GM12874 (cell line): ENCODE results near the gene CELF4.

Experiments used
- TF ChIP-seq, protein P1 (sequence below): IDR thresholded peaks from 2 replicates; pipeline ENCODE4 v1.5.1; 2011; ENCODE audit warnings: low read depth, mild to moderate bottlenecking, control low read depth, low read length, moderate library complexity; ENCODE audit not compliant: insufficient read depth

The CELF4 gene

DNA sequence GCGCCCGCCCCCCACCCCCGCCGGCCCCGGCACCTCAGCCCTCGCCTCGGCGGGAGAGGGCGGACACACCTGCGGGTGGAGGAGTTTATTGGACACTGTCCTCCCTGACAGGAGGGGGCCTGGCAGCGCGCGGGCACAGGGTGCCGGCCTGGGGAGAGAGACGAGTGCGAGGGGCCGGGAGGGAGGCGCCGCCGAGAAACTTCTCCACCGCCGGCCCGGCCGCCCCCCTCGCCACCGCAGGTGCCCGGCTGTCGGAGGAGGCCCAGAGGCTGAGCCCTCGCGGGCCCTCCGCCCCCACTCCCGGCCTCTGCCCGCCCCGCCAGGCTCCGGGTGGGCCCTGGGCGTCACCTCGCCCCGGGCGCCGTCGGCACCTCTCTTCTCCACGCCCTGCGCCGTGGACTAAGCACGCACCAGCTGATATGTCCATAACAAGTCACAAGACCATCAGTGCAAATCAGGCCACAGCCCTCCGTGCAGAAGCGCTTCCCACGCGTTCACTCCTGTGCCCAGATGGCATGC is 311.3 kb downstream of the CELF4 start:
- TF ChIP-seq, protein P1, sequence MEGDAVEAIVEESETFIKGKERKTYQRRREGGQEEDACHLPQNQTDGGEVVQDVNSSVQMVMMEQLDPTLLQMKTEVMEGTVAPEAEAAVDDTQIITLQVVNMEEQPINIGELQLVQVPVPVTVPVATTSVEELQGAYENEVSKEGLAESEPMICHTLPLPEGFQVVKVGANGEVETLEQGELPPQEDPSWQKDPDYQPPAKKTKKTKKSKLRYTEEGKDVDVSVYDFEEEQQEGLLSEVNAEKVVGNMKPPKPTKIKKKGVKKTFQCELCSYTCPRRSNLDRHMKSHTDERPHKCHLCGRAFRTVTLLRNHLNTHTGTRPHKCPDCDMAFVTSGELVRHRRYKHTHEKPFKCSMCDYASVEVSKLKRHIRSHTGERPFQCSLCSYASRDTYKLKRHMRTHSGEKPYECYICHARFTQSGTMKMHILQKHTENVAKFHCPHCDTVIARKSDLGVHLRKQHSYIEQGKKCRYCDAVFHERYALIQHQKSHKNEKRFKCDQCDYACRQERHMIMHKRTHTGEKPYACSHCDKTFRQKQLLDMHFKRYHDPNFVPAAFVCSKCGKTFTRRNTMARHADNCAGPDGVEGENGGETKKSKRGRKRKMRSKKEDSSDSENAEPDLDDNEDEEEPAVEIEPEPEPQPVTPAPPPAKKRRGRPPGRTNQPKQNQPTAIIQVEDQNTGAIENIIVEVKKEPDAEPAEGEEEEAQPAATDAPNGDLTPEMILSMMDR = no peak

DNA sequence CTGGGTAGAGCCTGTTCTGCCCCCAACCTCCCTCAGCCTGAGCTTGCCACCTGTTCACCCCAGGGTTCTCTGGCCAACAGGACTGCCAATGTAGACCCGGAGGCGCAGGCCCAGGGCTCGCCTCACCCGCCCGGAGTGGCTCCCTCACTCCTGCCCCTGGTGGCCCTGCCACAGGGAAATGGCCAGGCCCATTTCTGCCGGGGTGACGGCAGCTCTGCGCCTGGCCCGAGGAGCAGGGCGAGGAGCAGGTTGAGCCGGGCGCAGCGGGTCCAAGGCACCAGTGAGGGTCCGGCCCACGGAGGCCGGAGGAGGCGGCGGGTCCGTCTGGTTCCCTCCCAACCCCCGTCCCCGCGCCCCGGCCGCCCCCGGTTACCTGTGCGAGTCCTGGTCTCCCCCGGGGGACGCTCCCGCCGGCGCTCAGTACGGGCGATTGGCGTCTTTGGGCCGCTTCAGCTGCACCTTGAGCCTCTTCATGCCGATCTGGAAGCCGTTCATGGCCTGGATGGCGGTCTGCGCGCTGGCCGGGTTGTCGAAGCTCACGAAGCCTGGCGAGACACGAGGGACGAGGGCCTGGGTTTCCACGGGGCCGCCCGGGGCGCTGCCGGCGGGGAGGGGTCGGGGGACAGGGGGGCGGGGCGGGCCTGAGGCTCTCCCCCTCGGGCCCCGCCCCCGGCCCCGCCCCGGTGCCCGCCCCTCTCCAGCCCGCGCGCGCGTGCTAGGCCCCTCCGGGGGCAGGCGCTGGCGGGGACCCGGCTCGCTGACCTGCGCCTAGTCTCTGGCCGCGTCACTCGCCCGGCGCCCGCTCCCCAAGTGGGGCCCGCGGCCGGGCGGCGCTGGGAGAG is 312.0 kb downstream of the CELF4 start:
- TF ChIP-seq, protein P1 = no peak

DNA sequence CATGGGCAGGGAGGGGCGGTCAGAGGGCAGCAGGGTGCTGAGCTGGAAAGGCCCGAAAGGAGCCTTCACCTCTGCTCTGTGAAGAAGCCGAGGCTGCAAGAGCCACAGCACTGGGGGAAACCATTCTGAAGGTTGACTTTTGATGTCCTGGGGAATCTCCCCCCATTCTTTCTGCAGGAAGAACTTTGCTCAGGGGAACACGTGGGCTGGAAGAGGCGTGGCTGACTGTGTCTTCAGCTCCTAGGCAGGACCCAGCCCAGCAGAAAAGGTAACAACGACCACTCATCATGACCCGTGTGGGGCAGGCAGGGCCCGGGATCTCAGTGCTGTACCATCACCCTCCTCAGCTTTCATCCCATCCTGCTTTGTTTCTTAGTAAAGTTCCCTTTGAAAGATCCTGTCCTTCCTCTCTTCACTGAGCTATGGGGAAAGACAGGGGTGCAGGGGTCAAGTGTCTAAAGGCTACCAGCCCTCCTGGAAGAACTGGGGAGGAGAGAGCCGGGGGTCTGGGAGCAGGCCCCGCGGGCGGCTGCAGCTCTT is 312.7 kb downstream of the CELF4 start:
- TF ChIP-seq, protein P1 = no peak

DNA sequence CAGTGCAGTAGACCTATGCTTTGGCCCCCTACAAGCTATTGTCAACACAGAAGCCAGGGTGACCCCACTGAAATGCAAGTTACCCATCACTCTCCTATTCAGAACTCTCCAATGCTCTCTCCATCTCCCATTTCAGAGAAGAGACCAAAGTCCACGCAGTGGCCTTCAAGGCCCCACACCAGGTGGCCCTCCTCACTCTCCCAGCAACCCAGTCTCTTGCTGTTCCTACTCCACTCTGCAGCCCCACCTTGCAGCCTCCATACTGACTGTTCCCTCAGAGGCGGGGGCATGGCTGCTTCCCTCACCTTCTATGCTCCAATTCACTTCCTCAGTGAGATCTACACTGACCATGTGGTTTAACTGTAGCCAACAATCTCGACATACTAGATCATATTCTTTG is 313.3 kb downstream of the CELF4 start:
- TF ChIP-seq, protein P1 = no peak

DNA sequence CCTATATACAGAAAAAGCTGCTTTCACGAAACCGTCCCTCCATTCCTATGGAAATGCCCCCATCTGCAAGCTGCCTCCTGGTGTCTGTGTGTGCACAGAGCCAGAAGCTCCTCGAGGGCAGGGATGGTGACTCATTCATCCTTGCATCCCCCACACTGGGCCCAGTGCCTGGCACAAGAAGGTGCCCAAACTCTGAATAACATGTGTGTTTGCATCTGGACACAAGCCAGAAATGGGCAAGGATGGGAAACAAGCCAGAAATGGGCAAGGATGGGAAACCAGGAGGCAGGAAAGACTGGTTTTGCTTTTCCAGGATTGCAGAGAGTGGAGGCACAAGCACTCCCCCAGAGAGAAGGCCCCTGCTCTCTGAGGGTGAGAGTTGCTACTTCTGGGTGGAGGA is 313.9 kb downstream of the CELF4 start:
- TF ChIP-seq, protein P1 = no peak

DNA sequence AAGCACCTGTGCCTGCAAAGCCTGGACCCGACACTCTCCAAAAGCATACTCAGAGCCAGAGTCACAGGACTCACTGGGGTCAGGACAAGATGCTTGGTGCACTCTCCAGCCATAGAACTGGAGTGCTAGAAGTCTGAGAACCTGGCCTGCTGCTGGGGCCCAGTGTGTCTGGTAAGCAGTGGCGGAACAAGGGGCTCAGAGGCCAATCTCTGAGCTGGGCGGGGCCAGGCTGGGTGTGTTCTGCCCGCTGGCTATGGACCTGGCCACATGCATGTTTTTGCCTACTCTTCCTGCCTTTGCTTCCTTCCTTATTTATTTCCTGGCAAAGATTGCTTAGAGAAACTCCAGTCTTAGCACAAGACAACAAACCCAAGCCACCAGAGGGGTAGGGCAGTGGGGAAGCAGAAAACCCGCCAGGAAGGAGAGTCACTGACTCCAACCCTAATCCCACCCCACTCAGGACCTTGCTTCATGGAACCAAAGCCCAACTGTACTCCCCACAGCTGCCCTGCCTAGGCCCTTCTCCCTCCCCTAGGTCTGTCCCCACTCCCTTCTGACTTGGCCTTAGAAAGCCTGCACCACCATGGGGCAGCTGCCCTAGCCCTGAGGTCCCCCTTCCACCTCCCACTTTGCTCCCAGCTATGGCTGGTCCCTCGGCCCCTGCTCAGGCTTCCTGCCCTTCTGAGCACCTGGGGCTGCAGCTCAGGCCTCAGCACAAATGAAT is 315.5 kb downstream of the CELF4 start:
- TF ChIP-seq, protein P1 = no peak
